WERI-Rb-1 (cell line): ENCODE results near the gene FAM240B.

Experiments used
- DNase-seq: peaks from one replicate; pipeline ENCODE4 v3.0.0-alpha.2; 2020
- H3K27ac ChIP-seq: fragments of 250-450 bp; sonication (Bioruptor Pico); 2 replicates; pipeline ENCODE4 v1.5.1; 2020; ENCODE audit warnings: mild to moderate bottlenecking, moderate library complexity
- H3K27me3 ChIP-seq: fragments of 250-450 bp; sonication (Bioruptor Pico); 2 replicates; pipeline ENCODE4 v1.5.1; 2021; ENCODE audit warnings: mild to moderate bottlenecking, low read depth, moderate library complexity; ENCODE audit not compliant: insufficient read depth, severe bottlenecking
- H3K36me3 ChIP-seq: fragments of 250-450 bp; sonication (Bioruptor Pico); 2 replicates; pipeline ENCODE4 v1.5.1; 2020; ENCODE audit warnings: mild to moderate bottlenecking, moderate library complexity
- H3K4me3 ChIP-seq: 2 replicates; pipeline ENCODE4 v1.5.1; 2011; ENCODE audit warnings: low read depth, mild to moderate bottlenecking, control low read depth, low read length
- H3K9me3 ChIP-seq: fragments of 250-450 bp; sonication (Bioruptor Pico); 2 replicates; pipeline ENCODE4 v1.5.1; 2021; ENCODE audit warnings: mild to moderate bottlenecking, moderate library complexity; ENCODE audit not compliant: severe bottlenecking
- CTCF ChIP-seq: IDR thresholded peaks from 2 replicates; pipeline ENCODE4 v1.5.1; 2011; ENCODE audit warnings: low read depth, mild to moderate bottlenecking, control low read depth, inconsistent platforms, low read length

FAM240B gene

GRCh38 chr9:38713426-38713825, 6.5 kb downstream of the FAM240B start:
- no peak overlapping the region for H3K27ac ChIP-seq
- TF ChIP-seq CTCF = no peak
- no peak for DNase-seq

GRCh38 chr9:38708759-38709158, 11.2 kb downstream of the FAM240B start:
- Histone ChIP-seq H3K27ac (no peak overlapping the region), H3K36me3 (no peaks in the 10 kb centered on the region), H3K9me3 (no peaks in the 10 kb centered on the region), H3K27me3 (no peaks in the 10 kb centered on the region), H3K4me3 (no peak overlapping the region)
- no peak for TF ChIP-seq CTCF
- no peak for DNase-seq

More at GRCh38 chr9:38713426-38713825, 6.5 kb downstream of the FAM240B start:
- Histone ChIP-seq H3K27me3 (no peaks in the 10 kb centered on the region), H3K36me3 (no peaks in the 10 kb centered on the region), H3K4me3 (no peak overlapping the region), H3K9me3 (no peaks in the 10 kb centered on the region)

- no peaks in the 10 kb centered on the region for H3K36me3 ChIP-seq
- no peak overlapping the region for H3K4me3 ChIP-seq
- DNase-seq = peak; percentile 29
- H3K27me3 ChIP-seq = no peaks in the 10 kb centered on the region
- no peaks in the 10 kb centered on the region for H3K9me3 ChIP-seq
- H3K27ac ChIP-seq = no peak overlapping the region
- TF ChIP-seq CTCF = peak; percentile 80
Observed at GRCh38 chr9:38707885-38708637, 11.9 kb downstream of the FAM240B start.

- H3K27me3 ChIP-seq = no peaks in the 10 kb centered on the region
- no peak overlapping the region for H3K4me3 ChIP-seq
- no peak for TF ChIP-seq CTCF
- no peak overlapping the region for H3K27ac ChIP-seq
- H3K36me3 ChIP-seq = no peaks in the 10 kb centered on the region
- no peak for DNase-seq
- H3K9me3 ChIP-seq = no peaks in the 10 kb centered on the region
Observed at GRCh38 chr9:38706493-38706892, 13.4 kb downstream of the FAM240B start.

GRCh38 chr9:38705917-38706316, 14.0 kb downstream of the FAM240B start:
- DNase-seq = no peak
- Histone ChIP-seq H3K27ac (no peak overlapping the region), H3K27me3 (no peaks in the 10 kb centered on the region), H3K4me3 (no peak overlapping the region), H3K36me3 (no peaks in the 10 kb centered on the region), H3K9me3 (no peaks in the 10 kb centered on the region)
- TF ChIP-seq CTCF = no peak

- Histone ChIP-seq H3K9me3 (no peaks in the 10 kb centered on the region), H3K36me3 (no peaks in the 10 kb centered on the region), H3K27ac (no peak overlapping the region), H3K4me3 (no peak overlapping the region), H3K27me3 (no peaks in the 10 kb centered on the region)
- TF ChIP-seq CTCF = no peak
- no peak for DNase-seq
Observed at GRCh38 chr9:38700695-38701094, 19.2 kb downstream of the FAM240B start.
